Jurkat, Clone E6-1 (cell line): ENCODE data around the gene RETREG2.

Source experiments
- DNase-seq: peaks from one replicate; pipeline ENCODE4 v3.0.0-alpha.2; 2011; ENCODE audit warnings: low read depth, low spot score
- H3K4me3 ChIP-seq: 2 replicates; pipeline ENCODE4 v1.5.1; 2011; ENCODE audit warnings: mild to moderate bottlenecking, low read length, control low read depth, moderate library complexity

The RETREG2 gene

GRCh38 chr2:219228041-219228910 lies 50.2 kb downstream of the RETREG2 start:
- no peak for DNase-seq

GRCh38 chr2:219228911-219229304 lies 50.8 kb downstream of the RETREG2 start:
- peak overlapping the region; percentile 79 for H3K4me3 ChIP-seq
- no peak for DNase-seq

More at GRCh38 chr2:219228041-219228910, 50.2 kb downstream of the RETREG2 start:
- peak overlapping the region; percentile 79 for H3K4me3 ChIP-seq

GRCh38 chr2:219229305-219230058 lies 51.4 kb downstream of the RETREG2 start, which contains the start of the genes ANKZF1 and ATG9A:
Gene ANKZF1, plus strand, starts transcription at chr2:219229806. Its CDS starts 452 bp downstream, at chr2:219230258.
Gene ATG9A, minus strand, starts transcription at chr2:219229636. Its CDS starts 1,612 bp downstream, at chr2:219228024.
- peak within 1 kb of the TSS; percentile 79 for H3K4me3 ChIP-seq
- DNase-seq: peak; percentile 97

GRCh38 chr2:219230059-219230540 lies 52.0 kb downstream of the RETREG2 start:
- H3K4me3 ChIP-seq: peak overlapping the region; percentile 79
- DNase-seq: no peak

DNA sequence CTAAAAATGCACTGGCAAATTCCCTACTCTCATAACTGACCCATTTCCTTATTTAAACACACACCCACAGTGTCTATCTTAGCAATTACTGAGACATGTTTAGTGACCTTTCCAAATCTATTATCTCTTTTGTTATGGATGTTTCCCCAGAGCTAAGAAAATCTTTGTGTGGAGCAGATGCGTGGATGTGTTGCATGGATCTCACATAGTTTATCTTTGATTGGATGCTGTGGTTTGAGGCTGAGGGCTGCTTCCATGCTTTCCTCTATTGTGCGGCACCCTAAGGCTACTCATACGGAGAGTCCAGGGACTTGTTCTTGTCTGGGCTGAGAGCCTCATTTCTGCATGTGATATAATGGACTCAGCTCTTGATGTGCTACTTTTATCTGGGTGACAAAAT lies 56.3 kb downstream of the RETREG2 start:
- DNase-seq: no peak
- H3K4me3 ChIP-seq: no peak overlapping the region
